ENCODE results near the gene CDC25A.

DNA sequence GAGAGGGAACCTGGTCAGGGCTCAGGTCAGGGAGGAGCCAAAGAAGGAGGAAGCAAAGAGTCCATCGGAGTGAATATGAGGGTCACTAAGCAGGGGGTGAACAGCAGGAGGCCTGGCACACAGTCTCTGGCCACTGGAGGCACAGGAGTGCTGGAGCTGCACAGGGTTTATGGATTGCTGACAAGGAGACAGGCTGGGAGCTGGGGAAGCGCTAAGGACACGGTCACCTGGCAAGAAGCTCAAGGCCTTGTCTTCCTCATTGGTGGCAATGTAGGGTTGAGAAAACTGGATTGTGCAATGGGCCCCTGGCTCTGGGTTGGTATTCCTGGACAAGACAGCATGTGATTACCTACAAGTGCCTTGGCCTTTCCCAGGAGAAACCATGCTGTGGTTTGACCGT lies 29.2 kb upstream of the CDC25A start:
- TF ChIP-seq, protein P1, sequence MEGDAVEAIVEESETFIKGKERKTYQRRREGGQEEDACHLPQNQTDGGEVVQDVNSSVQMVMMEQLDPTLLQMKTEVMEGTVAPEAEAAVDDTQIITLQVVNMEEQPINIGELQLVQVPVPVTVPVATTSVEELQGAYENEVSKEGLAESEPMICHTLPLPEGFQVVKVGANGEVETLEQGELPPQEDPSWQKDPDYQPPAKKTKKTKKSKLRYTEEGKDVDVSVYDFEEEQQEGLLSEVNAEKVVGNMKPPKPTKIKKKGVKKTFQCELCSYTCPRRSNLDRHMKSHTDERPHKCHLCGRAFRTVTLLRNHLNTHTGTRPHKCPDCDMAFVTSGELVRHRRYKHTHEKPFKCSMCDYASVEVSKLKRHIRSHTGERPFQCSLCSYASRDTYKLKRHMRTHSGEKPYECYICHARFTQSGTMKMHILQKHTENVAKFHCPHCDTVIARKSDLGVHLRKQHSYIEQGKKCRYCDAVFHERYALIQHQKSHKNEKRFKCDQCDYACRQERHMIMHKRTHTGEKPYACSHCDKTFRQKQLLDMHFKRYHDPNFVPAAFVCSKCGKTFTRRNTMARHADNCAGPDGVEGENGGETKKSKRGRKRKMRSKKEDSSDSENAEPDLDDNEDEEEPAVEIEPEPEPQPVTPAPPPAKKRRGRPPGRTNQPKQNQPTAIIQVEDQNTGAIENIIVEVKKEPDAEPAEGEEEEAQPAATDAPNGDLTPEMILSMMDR (IDR thresholded peaks at IDR 0.05; ENCODE audit: control extremely low read depth in 1 of 3, insufficient read depth in 1 of 3, low read depth in 1 of 3, low read length in 3 of 3), result no peak
- no peak for TF ChIP-seq RNF2 (IDR thresholded peaks at IDR 0.05; ENCODE audit: borderline replicate concordance, low read depth, low read length, missing control alignments, poor library complexity, severe bottlenecking)
- no peak for TF ChIP-seq CHD2 (IDR thresholded peaks at IDR 0.05; ENCODE audit: low read length)
- no peak for TF ChIP-seq SP4 (IDR thresholded peaks at IDR 0.05; ENCODE audit: low read length)
- no peak for TF ChIP-seq EGR1 (IDR thresholded peaks at IDR 0.05; ENCODE audit: borderline replicate concordance, low read depth, low read length)
- no peak for TF ChIP-seq POLR2A (IDR thresholded peaks at IDR 0.05; ENCODE audit: control extremely low read depth in 1 of 2, low read depth in 2 of 2, low read length in 2 of 2)
- no peak for TF ChIP-seq TCF12 (IDR thresholded peaks at IDR 0.05; ENCODE audit: low read depth, low read length)
- TF ChIP-seq, protein P2, sequence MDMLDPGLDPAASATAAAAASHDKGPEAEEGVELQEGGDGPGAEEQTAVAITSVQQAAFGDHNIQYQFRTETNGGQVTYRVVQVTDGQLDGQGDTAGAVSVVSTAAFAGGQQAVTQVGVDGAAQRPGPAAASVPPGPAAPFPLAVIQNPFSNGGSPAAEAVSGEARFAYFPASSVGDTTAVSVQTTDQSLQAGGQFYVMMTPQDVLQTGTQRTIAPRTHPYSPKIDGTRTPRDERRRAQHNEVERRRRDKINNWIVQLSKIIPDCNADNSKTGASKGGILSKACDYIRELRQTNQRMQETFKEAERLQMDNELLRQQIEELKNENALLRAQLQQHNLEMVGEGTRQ (IDR thresholded peaks at IDR 0.05; ENCODE audit: low read length), result no peak
- TF ChIP-seq RBBP5 (IDR thresholded peaks at IDR 0.05; ENCODE audit: borderline replicate concordance, low read depth, low read length), result no peak
- TF ChIP-seq JUND (IDR thresholded peaks at IDR 0.05; ENCODE audit: low read length), result no peak
- no peak for TF ChIP-seq PHF8 (conservative IDR thresholded peaks at IDR 0.05; ENCODE audit: low read depth, low read length)

All from H1 (cell line).